Measurements from ENCODE around the gene BNIP5. TPM values are rescaled to one million over a fixed set of nuclear protein-coding genes. Genes with fewer than 3 reads are reported as not detected.

The BNIP5 gene
- total and polyA plus RNA-seq, 9 donors = 0.01 to 1.4 (median 0.12) TPM; not detected in 4

DNA sequence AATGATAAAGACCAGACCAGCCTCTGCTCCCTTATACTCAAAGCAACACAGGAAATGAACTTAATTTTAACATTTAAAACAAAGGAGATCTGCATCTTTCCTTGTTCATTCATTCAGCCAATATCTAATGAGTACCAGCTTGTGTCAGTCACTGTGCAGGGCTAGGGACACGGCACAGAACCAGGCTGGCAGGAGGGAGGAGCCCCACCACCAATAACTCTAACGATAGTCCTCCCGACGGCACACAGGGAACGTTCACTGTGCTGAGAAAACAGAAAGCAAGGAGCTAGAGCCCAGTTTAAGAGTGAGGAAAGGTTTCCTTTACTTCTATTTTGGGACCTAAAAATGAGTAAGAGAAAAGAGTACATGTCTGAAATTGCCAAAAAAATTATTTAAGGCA is 40.9 kb upstream of the BNIP5 start:
- no peak for DNase-seq
- no peaks in the 10 kb centered on the region for H3K27me3 ChIP-seq
- no peak overlapping the region for H3K4me3 ChIP-seq
- H3K27ac ChIP-seq = no peak overlapping the region
- WGBS, 3 donors = 37 to 44% (median 40%) methylated on average over 5 of the region's 5 CpGs
- H3K4me1 ChIP-seq (ENCODE audit: insufficient read depth) = peaks cover 6% of the 10 kb centered on the region
- TF ChIP-seq POLR2A (IDR thresholded peaks at IDR 0.05) = no peak
- H3K9me3 ChIP-seq = no peaks in the 10 kb centered on the region
- no peaks in the 10 kb centered on the region for H3K36me3 ChIP-seq
- intact Hi-C loops (cut with DNase I) = no loop called here

GRCh38 chr6:36376742-36377141 is 40.1 kb upstream of the BNIP5 start:
- DNase-seq = no peak
- TF ChIP-seq EP300 (IDR thresholded peaks at IDR 0.05) = no peak
- no peak for TF ChIP-seq POLR2A (IDR thresholded peaks at IDR 0.05)
- TF ChIP-seq CTCF (IDR thresholded peaks at IDR 0.05) = no peak
- intact Hi-C loops (cut with DNase I) = no loop called here
- no peaks in the 10 kb centered on the region for H3K27me3 ChIP-seq
- WGBS, 3 donors = 91 to 94% (median 94%) methylated on average over 8 of the region's 8 CpGs
- H3K4me1 ChIP-seq (ENCODE audit: insufficient read depth) = peaks cover 6% of the 10 kb centered on the region
- no peak overlapping the region for H3K4me3 ChIP-seq
- H3K9me3 ChIP-seq = no peaks in the 10 kb centered on the region
- H3K36me3 ChIP-seq = no peaks in the 10 kb centered on the region
- H3K27ac ChIP-seq = no peak overlapping the region

DNA sequence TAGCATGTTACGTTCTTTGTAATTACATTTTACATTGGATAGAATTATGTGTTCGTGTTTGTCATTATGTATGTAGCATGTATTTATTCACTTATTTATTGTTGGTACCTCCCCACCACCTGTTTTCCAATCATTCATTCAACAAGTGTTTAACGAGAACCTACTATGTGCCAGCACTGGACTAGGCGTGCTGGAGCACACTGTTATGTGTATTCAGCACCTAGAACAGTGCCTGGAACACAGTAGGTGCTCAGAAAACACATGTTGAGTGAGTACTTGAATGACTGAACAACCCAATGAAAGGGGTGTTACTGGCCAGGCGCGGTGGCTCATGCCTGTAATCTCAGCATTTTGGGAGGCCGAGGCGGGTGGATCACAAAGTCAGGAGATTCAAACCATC is 39.5 kb upstream of the BNIP5 start:
- H3K4me1 ChIP-seq (ENCODE audit: insufficient read depth) = peaks cover 6% of the 10 kb centered on the region
- TF ChIP-seq CTCF (IDR thresholded peaks at IDR 0.05) = no peak
- no peak for TF ChIP-seq EP300 (IDR thresholded peaks at IDR 0.05)
- no peak for TF ChIP-seq POLR2A (IDR thresholded peaks at IDR 0.05)
- no peaks in the 10 kb centered on the region for H3K36me3 ChIP-seq
- no peak for DNase-seq
- no peak overlapping the region for H3K27ac ChIP-seq
- H3K9me3 ChIP-seq = no peaks in the 10 kb centered on the region
- no peaks in the 10 kb centered on the region for H3K27me3 ChIP-seq
- intact Hi-C loops (cut with DNase I) = no loop called here
- no peak overlapping the region for H3K4me3 ChIP-seq
- WGBS, 3 donors = 92 to 96% (median 95%) methylated on average over 8 of the region's 8 CpGs

- no peak overlapping the region for H3K27ac ChIP-seq
- no peak for DNase-seq
- 94 to 98% (median 97%) methylated on average over 20 of the region's 20 CpGs for WGBS, 3 donors
- peaks cover 6% of the 10 kb centered on the region for H3K4me1 ChIP-seq (ENCODE audit: insufficient read depth)
- no peaks in the 10 kb centered on the region for H3K9me3 ChIP-seq
- intact Hi-C loops (cut with DNase I) = no loop called here
- no peaks in the 10 kb centered on the region for H3K36me3 ChIP-seq
- no peaks in the 10 kb centered on the region for H3K27me3 ChIP-seq
- TF ChIP-seq EP300 (IDR thresholded peaks at IDR 0.05) = no peak
- no peak for TF ChIP-seq CTCF (IDR thresholded peaks at IDR 0.05)
- TF ChIP-seq POLR2A (IDR thresholded peaks at IDR 0.05) = no peak
- H3K4me3 ChIP-seq = no peak overlapping the region
Measured at GRCh38 chr6:36375644-36376155, 39.0 kb upstream of the BNIP5 start.

- peak overlapping the region in 1 of 2 donors; percentile 38 for H3K27ac ChIP-seq
- no peak overlapping the region for H3K4me3 ChIP-seq
- H3K4me1 ChIP-seq (ENCODE audit: insufficient read depth) = peaks cover 6% of the 10 kb centered on the region
- no peaks in the 10 kb centered on the region for H3K36me3 ChIP-seq
- H3K9me3 ChIP-seq = no peaks in the 10 kb centered on the region
- WGBS, 3 donors = 50 to 60% (median 59%) methylated on average over 8 of the region's 8 CpGs
- intact Hi-C loops (cut with DNase I) = no loop called here
- no peak for TF ChIP-seq CTCF (IDR thresholded peaks at IDR 0.05)
- no peak for TF ChIP-seq POLR2A (IDR thresholded peaks at IDR 0.05)
- TF ChIP-seq EP300 (IDR thresholded peaks at IDR 0.05) = no peak
- no peaks in the 10 kb centered on the region for H3K27me3 ChIP-seq
- no peak for DNase-seq
Measured at GRCh38 chr6:36374972-36375371, 38.3 kb upstream of the BNIP5 start.

Data from ovary (tissue), 9 donors.